CD14-positive monocyte (primary cell): ENCODE measurements around the gene BCAT1. TPM values are rescaled to one million over a fixed set of nuclear protein-coding genes. Genes with fewer than 3 reads are reported as not detected.

ENCODE experiments used
- DNase-seq, 3 donors: peaks; one replicate each; pipeline ENCODE4 v3.0.0-alpha.2; 2011 to 2022
- H2AFZ ChIP-seq: 2 replicates; pipeline ENCODE4 v1.6.0; 2012; ENCODE audit warnings: mild to moderate bottlenecking, low read depth, low read length, inconsistent platforms; ENCODE audit not compliant: insufficient read depth, poor library complexity, severe bottlenecking
- H3K27ac ChIP-seq, 2 donors: 1 replicate in 1 of 2; 2 replicates in 1 of 2; pipeline ENCODE4 v1.5.1; 2012 to 2013; ENCODE audit warnings: low read length in 2 of 2, control low read depth in 1 of 2, inconsistent platforms in 1 of 2, low read depth in 1 of 2, mild to moderate bottlenecking in 1 of 2
- H3K27me3 ChIP-seq, 2 donors: one replicate each; pipeline versions ENCODE4 v1.6.0 to v1.6.1; 2011 to 2013; ENCODE audit warnings: low read length in 2 of 2; ENCODE audit not compliant: control insufficient read depth in 2 of 2, insufficient read depth in 2 of 2
- H3K36me3 ChIP-seq, 2 donors: replicated peaks in 1 of 2; 1 replicate in 1 of 2; 2 replicates in 1 of 2; pipeline versions ENCODE4 v1.5.1 to v1.6.1; 2012 to 2013; ENCODE audit warnings: low read length in 2 of 2, control low read depth in 1 of 2, inconsistent platforms in 1 of 2, mild to moderate bottlenecking in 1 of 2; ENCODE audit not compliant: insufficient read depth in 2 of 2, control insufficient read depth in 1 of 2
- H3K4me1 ChIP-seq, 2 donors: 1 replicate in 1 of 2; 2 replicates in 1 of 2; pipeline versions ENCODE4 v1.5.1 to v1.6.1; 2012 to 2013; ENCODE audit warnings: low read length in 2 of 2, control low read depth in 1 of 2, inconsistent platforms in 1 of 2, mild to moderate bottlenecking in 1 of 2, moderate library complexity in 1 of 2; ENCODE audit not compliant: insufficient read depth in 2 of 2, control insufficient read depth in 1 of 2
- H3K4me2 ChIP-seq: replicated peaks from 2 replicates; pipeline ENCODE3; 2012; ENCODE audit warnings: low read length, moderate library complexity, mild to moderate bottlenecking; ENCODE audit not compliant: poor library complexity, severe bottlenecking; ENCODE audit errors: extremely low read depth
- H3K4me3 ChIP-seq, 3 experiments: fragments of 200-600 bp in 1 of 3; sonication (generic) in 1 of 3; replicated peaks in 1 of 3; 1 replicate in 2 of 3; 2 replicates in 1 of 3; pipeline ENCODE4 v1.5.1; 2011 to 2013; ENCODE audit warnings: low read length in 3 of 3, mild to moderate bottlenecking in 3 of 3, control low read depth in 2 of 3, low read depth in 2 of 3, inconsistent platforms in 1 of 3, moderate library complexity in 1 of 3
- H3K79me2 ChIP-seq: 2 replicates; pipeline ENCODE4 v1.6.0; 2012; ENCODE audit warnings: mild to moderate bottlenecking, control low read depth, inconsistent platforms, low read length, moderate library complexity; ENCODE audit not compliant: insufficient read depth
- H3K9ac ChIP-seq: 2 replicates; pipeline ENCODE4 v1.6.0; 2017; ENCODE audit warnings: low read length, mild to moderate bottlenecking; ENCODE audit not compliant: insufficient read depth, poor library complexity, severe bottlenecking
- H3K9me3 ChIP-seq, 2 donors: replicated peaks in 1 of 2; 1 replicate in 1 of 2; 2 replicates in 1 of 2; pipeline versions ENCODE4 v1.5.1 to v1.6.1; 2012 to 2013; ENCODE audit warnings: low read length in 2 of 2, control low read depth in 1 of 2; ENCODE audit not compliant: control insufficient read depth in 1 of 2, insufficient read depth in 1 of 2
- H4K20me1 ChIP-seq: 2 replicates; pipeline ENCODE4 v1.6.0; 2012; ENCODE audit warnings: mild to moderate bottlenecking, low read length, control low read depth, moderate library complexity; ENCODE audit not compliant: insufficient read depth
- H3K27ac Mint-ChIP-seq, 7 donors: one replicate each; pipeline ENCODE4 v1.8.0; 2020; ENCODE audit warnings: mild to moderate bottlenecking in 7 of 7, mixed read lengths in 7 of 7, moderate library complexity in 6 of 7, inconsistent platforms in 2 of 7
- H3K27me3 Mint-ChIP-seq, 3 donors: one replicate each; pipeline ENCODE4 v1.8.0; 2021 to 2022; ENCODE audit warnings: low read depth in 3 of 3, mild to moderate bottlenecking in 3 of 3, mixed read lengths in 3 of 3, moderate library complexity in 3 of 3, inconsistent platforms in 1 of 3
- H3K36me3 Mint-ChIP-seq, 2 donors: one replicate each; pipeline ENCODE4 v1.8.0; 2020; ENCODE audit warnings: mixed read lengths in 2 of 2, inconsistent platforms in 1 of 2, mild to moderate bottlenecking in 1 of 2
- H3K4me1 Mint-ChIP-seq: one replicate; pipeline ENCODE4 v1.8.0; 2020; ENCODE audit warnings: mild to moderate bottlenecking, mixed read lengths
- H3K4me3 Mint-ChIP-seq, 2 donors: one replicate each; pipeline ENCODE4 v1.8.0; 2020; ENCODE audit warnings: mild to moderate bottlenecking in 2 of 2, mixed read lengths in 2 of 2, moderate library complexity in 1 of 2
- H3K9me3 Mint-ChIP-seq, 7 donors: one replicate each; pipeline ENCODE4 v1.8.0; 2020 to 2022; ENCODE audit warnings: mixed read lengths in 7 of 7, mild to moderate bottlenecking in 6 of 7, moderate library complexity in 6 of 7, inconsistent platforms in 2 of 7
- WGBS: methylation state at CpG from one replicate; pipeline ENCODE4 v1.1.5; 2013; ENCODE audit warnings: missing lambda C conversion rate; ENCODE audit not compliant: insufficient coverage; 5-methylcytosine and 5-hydroxymethylcytosine counted together
- intact Hi-C, 2 donors: fragments of 100-400 bp; cut with micrococcal nuclease; formaldehyde crosslinking; loops; one replicate each; pipeline versions ENCODE4 v1.15.0 to v1.15.1; 2023
- polyA plus RNA-seq, 3 donors: library from polyadenylated mRNA; depleted of rRNA in 1 of 3; unstranded in 2 of 3; stranded (reverse) in 1 of 3; fragments of 300-500 nt in 2 of 3; fragments of >200 nt in 1 of 3; fragmentation: Illumina TruSeq in 2 of 3; gene quantifications; 1 replicate in 2 of 3; 2 replicates in 1 of 3; pipeline ENCODE4 v1.2.3, GENCODE V29; 2012 to 2021
- TF ChIP-seq, protein P1 (sequence below): fragments of 200-600 bp; IDR thresholded peaks from one replicate; pipeline ENCODE4 v1.8.0; 2022; ENCODE audit warnings: antibody characterized with exemption, mild to moderate bottlenecking

BCAT1 gene
- polyA plus RNA-seq, 3 donors: 3.5 to 16.9 (median 15.2) TPM

DNA sequence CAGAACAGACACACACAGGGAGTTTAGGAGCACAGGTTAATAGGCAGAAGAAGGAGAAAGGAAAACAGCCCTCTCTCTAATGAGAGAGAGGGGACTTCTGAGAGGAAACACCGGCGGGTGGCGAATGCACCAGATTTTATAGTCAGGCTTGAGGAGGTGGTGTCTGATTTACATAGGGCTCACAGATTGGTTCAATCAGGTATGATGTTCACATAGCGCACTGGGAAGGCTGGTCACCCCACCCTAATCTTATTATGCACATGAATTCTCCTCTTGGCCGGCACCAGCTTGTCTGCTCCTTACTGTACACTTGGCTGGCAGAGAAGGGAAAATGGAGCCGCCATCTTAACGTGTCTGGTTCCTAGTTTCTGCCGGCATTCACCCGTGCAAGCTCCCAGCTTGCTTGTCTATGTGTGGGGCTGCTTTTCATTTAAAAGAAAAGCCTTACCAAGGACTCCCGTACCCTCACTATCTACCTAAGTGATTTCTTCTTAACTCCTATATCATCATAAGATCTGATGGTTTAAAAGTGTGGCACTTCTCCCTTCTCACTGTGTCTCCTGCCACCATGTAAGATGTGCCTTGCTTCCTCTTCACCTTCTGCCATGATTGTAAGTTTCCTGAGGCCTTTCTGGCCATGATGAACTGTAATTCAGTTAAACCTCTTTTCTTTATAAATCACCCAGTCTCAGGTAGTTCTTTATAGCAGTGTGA is 15.1 kb downstream of the BCAT1 start:
- H3K4me3 ChIP-seq: no peak overlapping the region
- H3K9ac ChIP-seq: no peak overlapping the region
- intact Hi-C loops: no loop called here
- Mint-ChIP-seq H3K27me3 (peaks cover 0 to 2% (median 1%) of the 10 kb centered on the region in 3 donors), H3K27ac (no peak overlapping the region), H3K4me1 (peaks cover 18% of the 10 kb centered on the region), H3K4me3 (no peak overlapping the region), H3K36me3 (no peaks in the 10 kb centered on the region), H3K9me3 (peaks cover 0 to 2% (median 0%) of the 10 kb centered on the region in 7 donors)
- no peaks in the 10 kb centered on the region for H3K36me3 ChIP-seq
- H2AFZ ChIP-seq: no peak overlapping the region
- no CpG with 5 or more reads among the region's 10 CpGs for WGBS
- no peak overlapping the region for H3K4me2 ChIP-seq
- H3K4me1 ChIP-seq: peaks cover 11 to 23% of the 10 kb centered on the region in 2 donors
- no peaks in the 10 kb centered on the region for H4K20me1 ChIP-seq
- H3K79me2 ChIP-seq: no peaks in the 10 kb centered on the region
- no peaks in the 10 kb centered on the region for H3K27me3 ChIP-seq
- no peak for DNase-seq
- no peak overlapping the region for H3K27ac ChIP-seq
- TF ChIP-seq, protein P1, sequence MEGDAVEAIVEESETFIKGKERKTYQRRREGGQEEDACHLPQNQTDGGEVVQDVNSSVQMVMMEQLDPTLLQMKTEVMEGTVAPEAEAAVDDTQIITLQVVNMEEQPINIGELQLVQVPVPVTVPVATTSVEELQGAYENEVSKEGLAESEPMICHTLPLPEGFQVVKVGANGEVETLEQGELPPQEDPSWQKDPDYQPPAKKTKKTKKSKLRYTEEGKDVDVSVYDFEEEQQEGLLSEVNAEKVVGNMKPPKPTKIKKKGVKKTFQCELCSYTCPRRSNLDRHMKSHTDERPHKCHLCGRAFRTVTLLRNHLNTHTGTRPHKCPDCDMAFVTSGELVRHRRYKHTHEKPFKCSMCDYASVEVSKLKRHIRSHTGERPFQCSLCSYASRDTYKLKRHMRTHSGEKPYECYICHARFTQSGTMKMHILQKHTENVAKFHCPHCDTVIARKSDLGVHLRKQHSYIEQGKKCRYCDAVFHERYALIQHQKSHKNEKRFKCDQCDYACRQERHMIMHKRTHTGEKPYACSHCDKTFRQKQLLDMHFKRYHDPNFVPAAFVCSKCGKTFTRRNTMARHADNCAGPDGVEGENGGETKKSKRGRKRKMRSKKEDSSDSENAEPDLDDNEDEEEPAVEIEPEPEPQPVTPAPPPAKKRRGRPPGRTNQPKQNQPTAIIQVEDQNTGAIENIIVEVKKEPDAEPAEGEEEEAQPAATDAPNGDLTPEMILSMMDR: no peak
- H3K9me3 ChIP-seq: no peaks in the 10 kb centered on the region

DNA sequence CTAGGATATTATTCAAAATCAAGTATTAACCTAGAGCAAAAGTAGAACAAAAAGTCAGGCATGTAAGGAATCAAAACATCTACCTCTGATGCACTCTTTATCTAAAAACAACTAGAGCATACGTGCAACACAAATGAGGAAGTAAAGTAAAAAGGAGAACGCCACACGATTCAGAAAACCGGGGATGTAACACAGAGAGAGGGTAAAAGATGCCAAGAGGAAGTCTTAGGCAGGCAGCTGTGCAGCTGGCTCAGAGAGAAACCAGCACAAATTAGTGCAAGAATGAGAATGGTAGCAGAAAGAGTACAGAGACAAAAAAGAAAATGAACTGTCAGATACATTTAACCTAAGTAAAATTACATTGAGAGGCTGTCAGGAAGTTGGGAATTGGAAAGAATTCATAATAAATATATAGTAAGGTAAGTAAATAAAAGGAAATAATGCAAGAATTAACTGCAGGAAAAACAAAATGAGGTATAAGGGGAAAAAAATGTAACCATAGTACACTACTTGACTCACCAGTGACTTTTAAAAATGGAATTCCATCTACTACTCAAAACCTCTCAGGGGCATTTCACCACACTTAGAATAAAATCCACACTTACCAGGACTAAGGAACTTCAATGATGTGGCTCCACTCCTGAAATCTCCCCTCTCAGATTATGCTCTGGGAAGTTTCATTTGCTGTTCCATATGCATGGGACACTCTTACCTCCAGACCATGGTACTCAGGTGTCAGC is 17.1 kb downstream of the BCAT1 start:
- no peaks in the 10 kb centered on the region for H3K9me3 ChIP-seq
- no peaks in the 10 kb centered on the region for H4K20me1 ChIP-seq
- peak overlapping the region in 1 of 2 donors; percentile 60 for H3K27ac ChIP-seq
- peak overlapping the region in 1 of 2 donors; percentile 31 for H3K4me3 Mint-ChIP-seq
- peak; percentile 79 to 88 (median 85) for DNase-seq
- H3K27me3 ChIP-seq: no peaks in the 10 kb centered on the region
- H3K27ac Mint-ChIP-seq: peak overlapping the region; percentile 21 to 92 (median 80)
- no peak overlapping the region for H3K4me3 ChIP-seq
- peaks cover 0 to 2% (median 0%) of the 10 kb centered on the region in 7 donors for H3K9me3 Mint-ChIP-seq
- H3K36me3 Mint-ChIP-seq: no peaks in the 10 kb centered on the region
- peaks cover 30% of the 10 kb centered on the region for H3K4me1 Mint-ChIP-seq
- peak overlapping the region; percentile 19 for H3K4me2 ChIP-seq
- WGBS: 0% methylated on average over 3 of the region's 4 CpGs
- no peak overlapping the region for H2AFZ ChIP-seq
- no peak overlapping the region for H3K9ac ChIP-seq
- TF ChIP-seq, protein P1: no peak
- peaks cover 13 to 29% of the 10 kb centered on the region in 2 donors for H3K4me1 ChIP-seq
- H3K36me3 ChIP-seq: no peaks in the 10 kb centered on the region
- H3K27me3 Mint-ChIP-seq: peaks cover 0 to 2% (median 1%) of the 10 kb centered on the region in 3 donors
- no peaks in the 10 kb centered on the region for H3K79me2 ChIP-seq
- intact Hi-C loops: no loop called here
